ENCODE measurements around the gene POLR1A.

Gene POLR1A

DNA sequence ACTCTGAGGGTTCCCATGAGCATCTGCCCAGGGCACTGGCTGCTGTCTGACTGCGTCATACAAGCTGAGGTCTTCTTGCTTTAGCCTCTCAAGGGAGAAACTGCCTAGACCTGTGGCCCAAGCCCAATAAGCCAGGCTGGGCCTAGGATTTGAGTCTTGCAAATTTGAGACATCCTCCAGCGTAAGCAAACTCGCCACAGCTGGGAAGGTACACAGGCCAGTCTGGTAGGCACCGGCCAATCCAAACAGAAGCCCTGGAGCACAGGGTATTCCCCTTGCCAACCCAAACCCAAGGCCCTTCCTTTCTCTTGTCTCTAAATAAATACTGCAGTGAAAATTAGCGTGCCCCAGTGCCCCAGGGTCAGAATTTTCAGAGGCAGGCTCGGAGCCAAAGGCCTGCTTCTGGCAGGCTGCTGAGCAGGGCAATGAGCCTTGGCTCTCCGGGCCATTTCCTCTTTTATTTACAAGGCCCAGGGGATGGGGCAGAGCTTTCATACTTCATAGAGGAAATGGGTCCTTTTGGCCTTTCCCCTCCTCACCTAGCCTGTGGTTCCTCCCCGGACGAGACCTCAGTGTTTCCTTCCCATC lies 33.3 kb downstream of the POLR1A start:
- Histone ChIP-seq H3K4me3 (ENCODE audit: low read depth, low read length) (no peak overlapping the region), H3K9me3 (ENCODE audit: control insufficient read depth, insufficient read depth, low read depth, low read length) (no peaks in the 10 kb centered on the region), H3K27ac (ENCODE audit: extremely low read depth, low read depth, low read length) (no peak overlapping the region), H3K4me1 (ENCODE audit: control insufficient read depth, insufficient read depth, low read length) (no peaks in the 10 kb centered on the region), H3K36me3 (ENCODE audit: control insufficient read depth in 2 of 2, insufficient read depth in 1 of 2, low read length in 2 of 2) (peaks cover 12 to 93% of the 10 kb centered on the region in 2 experiments)
- CTCF ChIA-PET = interaction anchor here (1.3 kb wide), 1 partner anchor 234 kb away, joined by 7 read pairs; no protein-coding TSS in a partner anchor
- POLR2A ChIA-PET = no interaction called here
- no peak for TF ChIP-seq PRDM1 (tag by site-specific recombination; IDR thresholded peaks at IDR 0.05)
- TF ChIP-seq, protein P1, sequence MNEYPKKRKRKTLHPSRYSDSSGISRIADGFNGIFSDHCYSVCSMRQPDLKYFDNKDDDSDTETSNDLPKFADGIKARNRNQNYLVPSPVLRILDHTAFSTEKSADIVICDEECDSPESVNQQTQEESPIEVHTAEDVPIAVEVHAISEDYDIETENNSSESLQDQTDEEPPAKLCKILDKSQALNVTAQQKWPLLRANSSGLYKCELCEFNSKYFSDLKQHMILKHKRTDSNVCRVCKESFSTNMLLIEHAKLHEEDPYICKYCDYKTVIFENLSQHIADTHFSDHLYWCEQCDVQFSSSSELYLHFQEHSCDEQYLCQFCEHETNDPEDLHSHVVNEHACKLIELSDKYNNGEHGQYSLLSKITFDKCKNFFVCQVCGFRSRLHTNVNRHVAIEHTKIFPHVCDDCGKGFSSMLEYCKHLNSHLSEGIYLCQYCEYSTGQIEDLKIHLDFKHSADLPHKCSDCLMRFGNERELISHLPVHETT (tag by site-specific recombination; IDR thresholded peaks at IDR 0.05) = no peak

DNA sequence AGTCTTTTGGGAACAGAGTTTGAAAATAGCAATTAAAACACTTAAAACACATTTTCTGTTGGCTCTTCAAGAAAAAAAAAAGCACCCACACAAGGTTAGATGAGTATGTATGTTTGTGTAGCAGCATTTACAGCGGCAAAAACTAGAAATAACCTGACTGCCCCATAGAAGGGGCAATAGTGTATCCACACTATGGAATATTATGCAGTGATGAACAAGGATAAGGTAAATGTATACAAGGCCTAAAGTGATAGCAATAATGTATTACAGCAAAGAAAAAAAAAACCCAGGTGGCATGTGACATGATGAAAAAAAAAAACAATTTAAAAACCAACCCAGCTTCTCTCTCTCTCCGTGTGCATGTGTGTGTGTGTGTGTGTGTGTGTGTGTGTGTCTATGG lies 34.8 kb downstream of the POLR1A start:
- H3K4me3 ChIP-seq (ENCODE audit: low read depth, low read length) = no peak overlapping the region
- peaks cover 19 to 92% of the 10 kb centered on the region in 2 experiments for H3K36me3 ChIP-seq (ENCODE audit: control insufficient read depth in 2 of 2, insufficient read depth in 1 of 2, low read length in 2 of 2)
- no peaks in the 10 kb centered on the region for H3K9me3 ChIP-seq (ENCODE audit: control insufficient read depth, insufficient read depth, low read depth, low read length)
- H3K27ac ChIP-seq (ENCODE audit: extremely low read depth, low read depth, low read length) = no peak overlapping the region
- no peaks in the 10 kb centered on the region for H3K4me1 ChIP-seq (ENCODE audit: control insufficient read depth, insufficient read depth, low read length)
- TF ChIP-seq ZNF146 (tag by site-specific recombination; IDR thresholded peaks at IDR 0.05) = peak; percentile 88
- TF ChIP-seq ZSCAN30 (tag by site-specific recombination; IDR thresholded peaks at IDR 0.05) = no peak
- ChIA-PET CTCF (interaction anchor here (0.6 to 1.3 kb wide), 3 partner anchors 10 to 295 kb away, joined by 3 to 7 read pairs (median 4); no protein-coding TSS in a partner anchor), POLR2A (no interaction called here)

DNA sequence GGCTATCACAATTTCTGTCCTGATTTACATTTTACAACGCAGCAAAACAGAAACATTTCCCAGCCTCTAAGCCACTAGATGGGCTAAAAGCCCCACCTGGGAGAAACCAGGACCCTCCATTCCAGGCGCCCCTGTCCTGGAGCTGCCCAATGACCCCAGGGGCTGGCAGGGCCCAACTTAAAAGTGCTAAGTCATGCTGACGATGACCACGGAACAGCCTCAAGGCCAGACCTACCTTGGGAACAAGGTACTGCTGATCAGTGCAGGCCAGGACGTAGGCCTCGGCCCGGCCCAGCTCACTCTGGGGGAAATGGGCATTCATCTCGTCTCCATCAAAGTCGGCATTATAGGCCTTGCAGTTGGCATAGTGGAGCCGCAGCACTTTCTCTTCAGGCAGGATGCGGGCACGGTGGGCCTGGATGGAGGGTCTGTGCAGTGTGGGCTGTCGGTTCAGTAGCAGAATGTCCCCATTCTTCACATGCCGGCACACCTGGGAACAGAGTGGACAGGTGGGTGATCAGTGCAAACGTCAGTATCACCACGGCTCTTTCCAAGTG lies 35.8 kb downstream of the POLR1A start:
- Histone ChIP-seq H3K4me1 (ENCODE audit: control insufficient read depth, insufficient read depth, low read length) (no peaks in the 10 kb centered on the region), H3K27ac (ENCODE audit: extremely low read depth, low read depth, low read length) (no peak overlapping the region), H3K9me3 (ENCODE audit: control insufficient read depth, insufficient read depth, low read depth, low read length) (no peaks in the 10 kb centered on the region), H3K4me3 (ENCODE audit: low read depth, low read length) (no peak overlapping the region), H3K36me3 (ENCODE audit: control insufficient read depth in 2 of 2, insufficient read depth in 1 of 2, low read length in 2 of 2) (peaks cover 22 to 96% of the 10 kb centered on the region in 2 experiments)
- ChIA-PET CTCF (interaction anchor here (0.5 kb wide), 1 partner anchor 256 kb away, joined by 3 read pairs; no protein-coding TSS in a partner anchor), POLR2A (no interaction called here)
- TF ChIP-seq ZNF664 (tag by site-specific recombination; IDR thresholded peaks at IDR 0.05) (no peak), ZNF114 (tag by site-specific recombination; IDR thresholded peaks at IDR 0.05) (no peak), ZFHX2 (tag by site-specific recombination; conservative IDR thresholded peaks at IDR 0.05) (no peak), ZNF184 (tag by site-specific recombination; IDR thresholded peaks at IDR 0.05) (no peak), ZSCAN16 (tag by site-specific recombination; IDR thresholded peaks at IDR 0.05) (no peak)
- TF ChIP-seq, protein P2, sequence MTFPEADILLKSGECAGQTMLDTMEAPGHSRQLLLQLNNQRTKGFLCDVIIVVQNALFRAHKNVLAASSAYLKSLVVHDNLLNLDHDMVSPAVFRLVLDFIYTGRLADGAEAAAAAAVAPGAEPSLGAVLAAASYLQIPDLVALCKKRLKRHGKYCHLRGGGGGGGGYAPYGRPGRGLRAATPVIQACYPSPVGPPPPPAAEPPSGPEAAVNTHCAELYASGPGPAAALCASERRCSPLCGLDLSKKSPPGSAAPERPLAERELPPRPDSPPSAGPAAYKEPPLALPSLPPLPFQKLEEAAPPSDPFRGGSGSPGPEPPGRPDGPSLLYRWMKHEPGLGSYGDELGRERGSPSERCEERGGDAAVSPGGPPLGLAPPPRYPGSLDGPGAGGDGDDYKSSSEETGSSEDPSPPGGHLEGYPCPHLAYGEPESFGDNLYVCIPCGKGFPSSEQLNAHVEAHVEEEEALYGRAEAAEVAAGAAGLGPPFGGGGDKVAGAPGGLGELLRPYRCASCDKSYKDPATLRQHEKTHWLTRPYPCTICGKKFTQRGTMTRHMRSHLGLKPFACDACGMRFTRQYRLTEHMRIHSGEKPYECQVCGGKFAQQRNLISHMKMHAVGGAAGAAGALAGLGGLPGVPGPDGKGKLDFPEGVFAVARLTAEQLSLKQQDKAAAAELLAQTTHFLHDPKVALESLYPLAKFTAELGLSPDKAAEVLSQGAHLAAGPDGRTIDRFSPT (tag by site-specific recombination; IDR thresholded peaks at IDR 0.05) = no peak

DNA sequence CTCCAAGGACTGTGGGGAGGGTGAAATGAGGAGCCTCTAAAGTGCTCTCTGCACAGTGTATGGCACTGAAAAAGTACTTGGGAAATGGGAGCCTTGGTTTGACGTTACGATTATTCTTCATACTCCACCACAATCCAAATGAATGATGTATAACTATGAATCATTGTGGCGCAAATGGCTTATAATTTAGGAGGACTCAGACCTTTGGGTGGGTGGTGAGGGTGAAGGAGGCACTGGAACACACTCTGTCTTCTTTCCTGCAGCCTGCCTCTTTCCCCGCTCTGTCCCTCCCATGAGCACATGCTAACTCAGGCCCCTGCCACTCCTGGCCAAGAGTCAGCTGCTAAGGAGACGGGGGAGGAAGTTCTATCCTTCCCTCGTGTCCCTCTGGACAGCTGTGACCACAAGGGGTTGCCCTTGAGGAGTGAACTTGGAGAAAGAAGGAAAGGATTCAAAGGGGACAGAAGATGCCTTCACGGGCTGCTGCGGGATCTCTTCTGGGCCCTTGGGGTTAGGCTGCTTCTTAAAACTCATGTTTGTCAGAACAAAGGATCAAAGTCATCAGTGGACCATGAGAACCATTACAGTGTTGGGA lies 36.5 kb downstream of the POLR1A start:
- H3K4me1 ChIP-seq (ENCODE audit: control insufficient read depth, insufficient read depth, low read length) = no peaks in the 10 kb centered on the region
- H3K36me3 ChIP-seq (ENCODE audit: control insufficient read depth in 2 of 2, insufficient read depth in 1 of 2, low read length in 2 of 2) = peaks cover 29 to 96% of the 10 kb centered on the region in 2 experiments
- ChIA-PET POLR2A (no interaction called here), CTCF (interaction anchor here (0.5 to 1.0 kb wide), 2 partner anchors 11 to 255 kb away, joined by 3 read pairs; no protein-coding TSS in a partner anchor)
- H3K9me3 ChIP-seq (ENCODE audit: control insufficient read depth, insufficient read depth, low read depth, low read length) = no peaks in the 10 kb centered on the region
- H3K27ac ChIP-seq (ENCODE audit: extremely low read depth, low read depth, low read length) = no peak overlapping the region
- H3K4me3 ChIP-seq (ENCODE audit: low read depth, low read length) = no peak overlapping the region
- TF ChIP-seq ZNF610 (tag by site-specific recombination; IDR thresholded peaks at IDR 0.05; ENCODE audit: borderline replicate concordance) (no peak), ZNF654 (tag by site-specific recombination; IDR thresholded peaks at IDR 0.05; ENCODE audit: low read depth) (no peak), OVOL3 (tag by site-specific recombination; IDR thresholded peaks at IDR 0.05) (no peak), IKZF3 (tag by site-specific recombination; IDR thresholded peaks at IDR 0.05) (no peak), ZNF341 (tag by site-specific recombination; IDR thresholded peaks at IDR 0.05; ENCODE audit: low read depth) (no peak), RBAK (tag by site-specific recombination; IDR thresholded peaks at IDR 0.05) (no peak), SCRT1 (tag by site-specific recombination; IDR thresholded peaks at IDR 0.05; ENCODE audit: borderline replicate concordance) (no peak)
- TF ChIP-seq, protein P3, sequence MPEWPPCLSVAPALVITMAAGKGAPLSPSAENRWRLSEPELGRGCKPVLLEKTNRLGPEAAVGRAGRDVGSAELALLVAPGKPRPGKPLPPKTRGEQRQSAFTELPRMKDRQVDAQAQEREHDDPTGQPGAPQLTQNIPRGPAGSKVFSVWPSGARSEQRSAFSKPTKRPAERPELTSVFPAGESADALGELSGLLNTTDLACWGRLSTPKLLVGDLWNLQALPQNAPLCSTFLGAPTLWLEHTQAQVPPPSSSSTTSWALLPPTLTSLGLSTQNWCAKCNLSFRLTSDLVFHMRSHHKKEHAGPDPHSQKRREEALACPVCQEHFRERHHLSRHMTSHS (tag by site-specific recombination; IDR thresholded peaks at IDR 0.05) = no peak
- TF ChIP-seq, protein P4, sequence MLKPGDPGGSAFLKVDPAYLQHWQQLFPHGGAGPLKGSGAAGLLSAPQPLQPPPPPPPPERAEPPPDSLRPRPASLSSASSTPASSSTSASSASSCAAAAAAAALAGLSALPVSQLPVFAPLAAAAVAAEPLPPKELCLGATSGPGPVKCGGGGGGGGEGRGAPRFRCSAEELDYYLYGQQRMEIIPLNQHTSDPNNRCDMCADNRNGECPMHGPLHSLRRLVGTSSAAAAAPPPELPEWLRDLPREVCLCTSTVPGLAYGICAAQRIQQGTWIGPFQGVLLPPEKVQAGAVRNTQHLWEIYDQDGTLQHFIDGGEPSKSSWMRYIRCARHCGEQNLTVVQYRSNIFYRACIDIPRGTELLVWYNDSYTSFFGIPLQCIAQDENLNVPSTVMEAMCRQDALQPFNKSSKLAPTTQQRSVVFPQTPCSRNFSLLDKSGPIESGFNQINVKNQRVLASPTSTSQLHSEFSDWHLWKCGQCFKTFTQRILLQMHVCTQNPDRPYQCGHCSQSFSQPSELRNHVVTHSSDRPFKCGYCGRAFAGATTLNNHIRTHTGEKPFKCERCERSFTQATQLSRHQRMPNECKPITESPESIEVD (tag by site-specific recombination; IDR thresholded peaks at IDR 0.05) = no peak
